Nephron (organoid): ENCODE data around the gene FAM229A.

Experiments
- H3K27ac Mint-ChIP-seq, 3 experiments: 2 replicates each; pipeline ENCODE4 v1.8.0; 2020; ENCODE audit warnings: mixed read lengths in 3 of 3, mild to moderate bottlenecking in 2 of 3, moderate library complexity in 1 of 3
- H3K27me3 Mint-ChIP-seq: 2 replicates; pipeline ENCODE4 v1.8.0; 2021; ENCODE audit warnings: low read depth, mild to moderate bottlenecking, moderate library complexity, mixed read lengths
- H3K36me3 Mint-ChIP-seq: 2 replicates; pipeline ENCODE4 v1.8.0; 2020; ENCODE audit warnings: low read depth, mixed read lengths
- H3K4me1 Mint-ChIP-seq: 2 replicates; pipeline ENCODE4 v1.8.0; 2020; ENCODE audit warnings: mixed read lengths
- H3K4me3 Mint-ChIP-seq, 3 experiments: 2 replicates each; pipeline ENCODE4 v1.8.0; 2020; ENCODE audit warnings: mild to moderate bottlenecking in 3 of 3, mixed read lengths in 3 of 3, moderate library complexity in 2 of 3
- H3K9me3 Mint-ChIP-seq: 2 replicates; pipeline ENCODE4 v1.8.0; 2020; ENCODE audit warnings: mixed read lengths
- TF ChIP-seq, protein P1 (sequence below), 3 experiments: fragments of 200-600 bp; sonication (generic); IDR thresholded peaks; one replicate each; pipeline ENCODE4 v1.5.0; 2021; ENCODE audit warnings: antibody characterized with exemption in 3 of 3; ENCODE audit not compliant: unreplicated experiment in 3 of 3

FAM229A gene

DNA sequence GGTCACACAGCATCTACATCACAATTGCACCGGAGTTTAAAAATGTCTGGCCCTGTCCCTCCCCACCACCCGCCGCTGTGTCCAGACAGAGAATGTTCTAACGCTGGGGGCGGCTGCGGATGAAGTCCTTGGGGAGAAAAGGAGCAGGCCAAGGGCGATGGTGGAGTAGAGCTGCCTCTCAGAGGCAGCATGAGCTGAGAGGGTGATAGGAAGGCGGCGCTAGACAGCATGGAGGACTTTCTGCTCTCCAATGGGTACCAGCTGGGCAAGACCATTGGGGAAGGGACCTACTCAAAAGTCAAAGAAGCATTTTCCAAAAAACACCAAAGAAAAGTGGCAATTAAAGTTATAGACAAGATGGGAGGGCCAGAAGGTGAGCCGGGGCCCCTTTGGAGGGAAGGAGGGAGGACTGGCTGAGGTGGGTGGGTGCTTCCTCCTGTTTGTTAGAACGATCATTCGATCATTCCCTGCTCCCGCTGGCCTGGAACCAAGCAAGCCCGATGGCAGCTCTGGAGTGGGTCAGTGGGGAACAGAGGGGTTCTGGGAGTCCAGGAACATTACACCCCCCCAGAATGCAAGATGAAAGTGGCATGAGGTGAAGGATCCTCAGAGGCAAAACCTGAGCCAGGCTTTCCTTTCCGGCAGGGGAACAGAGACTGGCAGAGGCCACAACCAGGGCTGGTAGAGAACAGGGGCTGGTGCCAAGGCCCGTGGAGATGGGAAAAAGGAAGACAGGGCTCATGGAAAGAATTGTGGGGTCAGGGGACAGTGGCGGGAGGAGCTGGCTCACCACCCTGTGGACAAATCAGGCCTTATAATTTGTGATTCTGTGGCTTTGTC is at the start of gene FAM229A, which contains the start of gene TSSK3:
TSS of gene FAM229A (minus strand) at position 12 of the 840 bp plus-strand sequence. CDS start 394 bp downstream, outside the sequence.
TSS of gene TSSK3 (plus strand) at position 66 of the 840 bp plus-strand sequence. CDS start at position 229, 163 bp downstream.
- TF ChIP-seq, protein P1, sequence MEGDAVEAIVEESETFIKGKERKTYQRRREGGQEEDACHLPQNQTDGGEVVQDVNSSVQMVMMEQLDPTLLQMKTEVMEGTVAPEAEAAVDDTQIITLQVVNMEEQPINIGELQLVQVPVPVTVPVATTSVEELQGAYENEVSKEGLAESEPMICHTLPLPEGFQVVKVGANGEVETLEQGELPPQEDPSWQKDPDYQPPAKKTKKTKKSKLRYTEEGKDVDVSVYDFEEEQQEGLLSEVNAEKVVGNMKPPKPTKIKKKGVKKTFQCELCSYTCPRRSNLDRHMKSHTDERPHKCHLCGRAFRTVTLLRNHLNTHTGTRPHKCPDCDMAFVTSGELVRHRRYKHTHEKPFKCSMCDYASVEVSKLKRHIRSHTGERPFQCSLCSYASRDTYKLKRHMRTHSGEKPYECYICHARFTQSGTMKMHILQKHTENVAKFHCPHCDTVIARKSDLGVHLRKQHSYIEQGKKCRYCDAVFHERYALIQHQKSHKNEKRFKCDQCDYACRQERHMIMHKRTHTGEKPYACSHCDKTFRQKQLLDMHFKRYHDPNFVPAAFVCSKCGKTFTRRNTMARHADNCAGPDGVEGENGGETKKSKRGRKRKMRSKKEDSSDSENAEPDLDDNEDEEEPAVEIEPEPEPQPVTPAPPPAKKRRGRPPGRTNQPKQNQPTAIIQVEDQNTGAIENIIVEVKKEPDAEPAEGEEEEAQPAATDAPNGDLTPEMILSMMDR (IDR thresholded peaks at IDR 0.05; ENCODE audit: unreplicated experiment in 3 of 3), result peak in 1 of 3 experiments; percentile 3
- H3K36me3 Mint-ChIP-seq, result peaks cover 52% of the 10 kb centered on the region
- no peaks in the 10 kb centered on the region for H3K9me3 Mint-ChIP-seq
- peak within 1 kb of the TSS; percentile 57 to 67 (median 60) for H3K4me3 Mint-ChIP-seq
- peaks cover 8% of the 10 kb centered on the region for H3K27me3 Mint-ChIP-seq
- peak within 1 kb of the TSS; percentile 7 to 60 (median 10) for H3K27ac Mint-ChIP-seq
- peaks cover 17% of the 10 kb centered on the region for H3K4me1 Mint-ChIP-seq

DNA sequence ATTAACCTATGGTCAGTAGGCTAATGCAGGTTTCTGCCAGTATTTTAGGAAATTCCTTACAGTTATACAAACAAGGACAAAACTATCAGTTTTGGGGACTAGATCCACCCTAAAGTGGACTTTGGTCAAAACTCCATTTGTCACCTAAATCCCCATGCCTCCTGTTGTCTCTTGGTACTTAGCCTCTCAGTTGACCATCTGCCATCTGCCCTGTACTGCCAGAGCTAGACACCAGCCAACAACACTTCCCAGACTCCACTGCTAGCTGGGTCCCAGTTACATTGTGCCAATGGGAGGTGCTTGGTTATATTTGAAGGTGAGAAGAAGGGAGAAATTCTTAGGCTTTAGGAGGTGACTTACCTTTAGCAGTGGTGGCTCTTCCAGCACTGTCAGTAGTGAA is 49.0 kb upstream of the FAM229A start:
- Mint-ChIP-seq H3K4me3 (no peak overlapping the region), H3K4me1 (no peaks in the 10 kb centered on the region), H3K27ac (no peak overlapping the region), H3K36me3 (peaks cover 4% of the 10 kb centered on the region), H3K9me3 (peaks cover 18% of the 10 kb centered on the region), H3K27me3 (no peaks in the 10 kb centered on the region)
- TF ChIP-seq, protein P1 (IDR thresholded peaks at IDR 0.05; ENCODE audit: unreplicated experiment in 3 of 3), result no peak

DNA sequence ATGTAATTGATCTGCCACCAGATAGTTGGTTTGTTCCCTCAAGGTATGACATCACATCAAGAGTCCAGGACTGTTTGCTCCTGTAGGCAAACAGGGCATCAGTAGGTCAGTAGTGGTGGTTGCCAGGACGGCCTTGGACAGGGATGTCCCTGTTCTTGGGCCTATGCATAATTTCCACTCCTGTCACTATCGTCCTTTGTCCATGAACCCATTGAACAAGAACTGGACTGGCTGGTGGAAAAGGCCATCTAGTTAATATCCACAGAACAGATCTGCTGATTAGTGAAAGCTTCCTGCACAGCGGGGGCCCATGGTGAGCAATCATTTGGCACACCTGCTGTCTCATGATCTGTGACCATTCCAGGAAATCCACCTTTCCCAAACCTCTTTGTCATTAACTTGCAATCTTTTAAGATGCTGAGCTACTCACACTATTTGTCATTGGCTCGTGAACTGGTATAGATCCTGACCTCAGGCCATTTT is 44.4 kb upstream of the FAM229A start:
- H3K27me3 Mint-ChIP-seq, result no peaks in the 10 kb centered on the region
- H3K4me1 Mint-ChIP-seq, result peaks cover 10% of the 10 kb centered on the region
- no peaks in the 10 kb centered on the region for H3K9me3 Mint-ChIP-seq
- H3K36me3 Mint-ChIP-seq, result no peaks in the 10 kb centered on the region
- TF ChIP-seq, protein P1 (IDR thresholded peaks at IDR 0.05; ENCODE audit: unreplicated experiment in 3 of 3), result no peak
- H3K27ac Mint-ChIP-seq, result no peak overlapping the region
- H3K4me3 Mint-ChIP-seq, result no peak overlapping the region

- no peaks in the 10 kb centered on the region for H3K36me3 Mint-ChIP-seq
- peaks cover 11% of the 10 kb centered on the region for H3K4me1 Mint-ChIP-seq
- no peaks in the 10 kb centered on the region for H3K27me3 Mint-ChIP-seq
- H3K4me3 Mint-ChIP-seq, result no peak overlapping the region
- no peak overlapping the region for H3K27ac Mint-ChIP-seq
- H3K9me3 Mint-ChIP-seq, result no peaks in the 10 kb centered on the region
- TF ChIP-seq, protein P1 (IDR thresholded peaks at IDR 0.05; ENCODE audit: unreplicated experiment in 3 of 3), result no peak
Observed at GRCh38 chr1:32405672-32406467, 43.6 kb upstream of the FAM229A start.

DNA sequence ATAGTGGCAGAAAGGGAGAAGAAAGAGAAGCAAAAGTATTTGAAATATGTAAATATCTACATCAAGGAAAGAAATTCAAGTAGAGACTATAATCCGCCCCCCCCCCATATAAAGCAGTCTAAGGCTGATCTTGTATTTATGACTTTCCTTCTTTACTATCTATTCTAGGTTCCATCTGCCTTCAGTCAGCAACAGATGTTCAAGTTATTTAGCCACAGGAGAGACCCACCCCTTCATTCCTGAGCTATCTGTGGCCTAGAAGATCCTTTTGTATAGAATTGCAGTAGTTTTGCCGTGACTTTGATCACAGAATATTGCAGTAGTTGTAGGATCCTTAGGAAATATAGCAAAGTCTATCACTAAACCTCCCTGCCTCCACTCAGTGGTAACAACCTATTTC is 42.7 kb upstream of the FAM229A start:
- H3K27me3 Mint-ChIP-seq, result no peaks in the 10 kb centered on the region
- peaks cover 14% of the 10 kb centered on the region for H3K4me1 Mint-ChIP-seq
- no peak overlapping the region for H3K4me3 Mint-ChIP-seq
- H3K36me3 Mint-ChIP-seq, result no peaks in the 10 kb centered on the region
- peak overlapping the region in 2 of 3 experiments; percentile 36 to 65 for H3K27ac Mint-ChIP-seq
- TF ChIP-seq, protein P1 (IDR thresholded peaks at IDR 0.05; ENCODE audit: unreplicated experiment in 3 of 3), result no peak
- no peaks in the 10 kb centered on the region for H3K9me3 Mint-ChIP-seq
